ENCODE results near the gene RPS16. TPM values are rescaled to one million over a fixed set of nuclear protein-coding genes. Genes with fewer than 3 reads are reported as not detected.

Gene RPS16
- total RNA-seq, 1 experiment from 2014 or later: 2,510 TPM

GRCh38 chr19:39472746-39473442 lies 37.1 kb upstream of the RPS16 start:
- Histone ChIP-seq H4K20me1 (ENCODE audit: insufficient read depth) (peaks cover 3% of the 10 kb centered on the region; the same call in 1 of the 2 replicates), H3K4me2 (no peak overlapping the region), H3K4me3 (no peak overlapping the region), H3F3A (ENCODE audit: insufficient read depth, low read depth) (peaks cover under 1% of the 10 kb centered on the region; the same call in 1 of the 2 replicates), H3K27ac (no peak overlapping the region), H3K9me3 (ENCODE audit: insufficient read depth, low read depth) (no peaks in the 10 kb centered on the region), H3K79me2 (ENCODE audit: low read depth) (no peaks in the 10 kb centered on the region), H3K9me2 (ENCODE audit: insufficient read depth) (no peaks in the 10 kb centered on the region), H2AFZ (no peak overlapping the region), H3K27me3 (ENCODE audit: insufficient read depth, low read depth) (no peaks in the 10 kb centered on the region), H3K4me1 (replicated peaks; ENCODE audit: insufficient read depth) (no peaks in the 10 kb centered on the region), H3K36me3 (ENCODE audit: low read depth) (0 out of 2 replicates have a peak, but pooled peaks cover 19% of the 10 kb centered on the region)
- ChIA-PET POLR2A (ENCODE audit: unreplicated experiment) (no interaction called here), CTCF (no interaction called here)
- TF ChIP-seq EZH2 (IDR thresholded peaks at IDR 0.05; ENCODE audit: low read depth): no peak
- TF ChIP-seq, protein P1, sequence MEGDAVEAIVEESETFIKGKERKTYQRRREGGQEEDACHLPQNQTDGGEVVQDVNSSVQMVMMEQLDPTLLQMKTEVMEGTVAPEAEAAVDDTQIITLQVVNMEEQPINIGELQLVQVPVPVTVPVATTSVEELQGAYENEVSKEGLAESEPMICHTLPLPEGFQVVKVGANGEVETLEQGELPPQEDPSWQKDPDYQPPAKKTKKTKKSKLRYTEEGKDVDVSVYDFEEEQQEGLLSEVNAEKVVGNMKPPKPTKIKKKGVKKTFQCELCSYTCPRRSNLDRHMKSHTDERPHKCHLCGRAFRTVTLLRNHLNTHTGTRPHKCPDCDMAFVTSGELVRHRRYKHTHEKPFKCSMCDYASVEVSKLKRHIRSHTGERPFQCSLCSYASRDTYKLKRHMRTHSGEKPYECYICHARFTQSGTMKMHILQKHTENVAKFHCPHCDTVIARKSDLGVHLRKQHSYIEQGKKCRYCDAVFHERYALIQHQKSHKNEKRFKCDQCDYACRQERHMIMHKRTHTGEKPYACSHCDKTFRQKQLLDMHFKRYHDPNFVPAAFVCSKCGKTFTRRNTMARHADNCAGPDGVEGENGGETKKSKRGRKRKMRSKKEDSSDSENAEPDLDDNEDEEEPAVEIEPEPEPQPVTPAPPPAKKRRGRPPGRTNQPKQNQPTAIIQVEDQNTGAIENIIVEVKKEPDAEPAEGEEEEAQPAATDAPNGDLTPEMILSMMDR (conservative IDR thresholded peaks at IDR 0.05): no peak
- DNase-seq: no peak
- intact Hi-C loops (cut with micrococcal nuclease; ENCODE audit: unreplicated experiment): no loop called here
- BruUV-seq (replicated peaks): no TSS peak

DNA sequence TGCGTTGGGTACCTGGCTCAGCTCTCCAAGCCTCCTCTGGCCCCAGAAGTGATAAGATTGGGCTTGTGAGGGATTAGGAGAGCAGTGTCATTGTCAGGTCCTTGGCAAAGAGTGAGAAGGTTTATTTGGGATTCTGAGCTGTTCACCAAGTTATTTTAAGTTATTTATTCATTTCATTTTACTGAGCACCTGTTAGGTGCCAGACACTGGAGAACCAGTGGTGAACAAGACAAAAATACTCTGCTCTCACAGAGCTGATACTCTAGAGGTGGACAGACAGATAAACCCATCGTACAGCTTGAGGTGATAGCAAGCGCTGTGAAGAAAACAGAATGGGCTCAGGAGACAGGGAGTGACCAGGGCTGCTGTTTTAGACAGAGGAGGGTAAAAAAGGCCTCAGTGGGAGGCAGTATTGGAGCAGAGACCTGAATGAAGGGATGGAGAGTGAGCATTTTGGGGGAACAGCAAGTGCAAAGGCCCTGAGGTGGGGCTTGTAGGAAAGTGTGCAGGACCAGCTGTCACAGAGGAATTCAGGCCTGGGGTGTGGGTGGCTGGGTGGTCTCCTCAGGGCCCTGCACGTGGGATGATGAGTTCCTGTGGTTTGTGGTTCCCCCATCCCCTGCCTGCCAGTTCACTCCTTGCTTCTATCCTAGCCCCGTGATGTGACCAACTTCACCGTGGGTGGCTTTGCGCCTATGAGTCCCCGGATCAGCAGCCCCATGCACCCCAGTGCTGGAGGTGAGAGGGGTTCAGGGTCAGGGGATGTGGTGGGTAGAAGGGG lies 36.2 kb upstream of the RPS16 start:
- Histone ChIP-seq H3K79me2 (ENCODE audit: low read depth) (no peaks in the 10 kb centered on the region), H3K4me3 (no peak overlapping the region), H3K36me3 (ENCODE audit: low read depth) (0 out of 2 replicates have a peak, but pooled peaks cover 19% of the 10 kb centered on the region), H3K9me3 (ENCODE audit: insufficient read depth, low read depth) (no peaks in the 10 kb centered on the region), H3F3A (ENCODE audit: insufficient read depth, low read depth) (no peaks in the 10 kb centered on the region), H3K4me2 (no peak overlapping the region), H3K9me2 (ENCODE audit: insufficient read depth) (no peaks in the 10 kb centered on the region), H2AFZ (no peak overlapping the region), H3K27ac (no peak overlapping the region), H3K27me3 (ENCODE audit: insufficient read depth, low read depth) (no peaks in the 10 kb centered on the region), H3K4me1 (replicated peaks; ENCODE audit: insufficient read depth) (no peaks in the 10 kb centered on the region), H4K20me1 (ENCODE audit: insufficient read depth) (peaks cover 3% of the 10 kb centered on the region; the same call in 1 of the 2 replicates)
- ChIA-PET CTCF (no interaction called here), POLR2A (ENCODE audit: unreplicated experiment) (no interaction called here)
- no TSS peak for BruUV-seq (replicated peaks)
- DNase-seq: no peak
- intact Hi-C loops (cut with micrococcal nuclease; ENCODE audit: unreplicated experiment): no loop called here
- TF ChIP-seq, protein P1 (conservative IDR thresholded peaks at IDR 0.05): no peak
- no peak for TF ChIP-seq EZH2 (IDR thresholded peaks at IDR 0.05; ENCODE audit: low read depth)

- Histone ChIP-seq H4K20me1 (ENCODE audit: insufficient read depth) (peaks cover 3% of the 10 kb centered on the region; the same call in 1 of the 2 replicates), H3K27ac (no peak overlapping the region), H3K36me3 (ENCODE audit: low read depth) (0 out of 2 replicates have a peak, but pooled peaks cover 19% of the 10 kb centered on the region), H3K4me1 (replicated peaks; ENCODE audit: insufficient read depth) (no peaks in the 10 kb centered on the region), H3F3A (ENCODE audit: insufficient read depth, low read depth) (no peaks in the 10 kb centered on the region), H3K79me2 (ENCODE audit: low read depth) (no peaks in the 10 kb centered on the region), H3K9me2 (ENCODE audit: insufficient read depth) (no peaks in the 10 kb centered on the region), H3K9me3 (ENCODE audit: insufficient read depth, low read depth) (no peaks in the 10 kb centered on the region), H3K4me2 (no peak overlapping the region), H3K4me3 (no peak overlapping the region), H3K27me3 (ENCODE audit: insufficient read depth, low read depth) (no peaks in the 10 kb centered on the region), H2AFZ (no peak overlapping the region)
- CTCF ChIA-PET: no interaction called here
- BruUV-seq (replicated peaks): no TSS peak
- no peak for DNase-seq
- POLR2A ChIA-PET (ENCODE audit: unreplicated experiment): no interaction called here
- intact Hi-C loops (cut with micrococcal nuclease; ENCODE audit: unreplicated experiment): no loop called here
- TF ChIP-seq, protein P1 (conservative IDR thresholded peaks at IDR 0.05): no peak
- no peak for TF ChIP-seq EZH2 (IDR thresholded peaks at IDR 0.05; ENCODE audit: low read depth)
Observed at GRCh38 chr19:39470724-39471339, 35.1 kb upstream of the RPS16 start.
